Posterior vena cava (tissue), 2 donors: ENCODE data around the gene MRTFA. TPM values are rescaled to one million over a fixed set of nuclear protein-coding genes. Genes with fewer than 3 reads are reported as not detected.
"Not testable (repeated sequence)": the region's sequence is repeated elsewhere in the genome, so short reads cannot be mapped to it uniquely, and the experiment has no call there.

ENCODE experiments used
- DNase-seq: peaks from one replicate; pipeline ENCODE4 v3.0.0-alpha.2; 2020; ENCODE audit warnings: low spot score
- intact Hi-C, 2 donors: fragments of 100-400 bp; cut with DNase I; formaldehyde crosslinking; loops; one replicate each; pipeline versions ENCODE4 v1.14.1 to v1.14.2; 2022 to 2023
- long read RNA-seq, 2 donors: library from polyadenylated mRNA; unstranded; transcript quantifications; one replicate each; pipeline ENCODE4 v2.0.0, GENCODE V29; 2020 to 2021
- total RNA-seq, 2 donors: library from RNA; stranded (reverse); fragmentation: NEBNext Ultra II Directional; extraction: Animal tissue kit (Norgen Biotek cat#: 25700); gene quantifications; one replicate each; pipeline ENCODE4 v1.2.1, GENCODE V29; 2021
- donor health status: DM: yes; HTN: yes; CAD: no.
- donor health status: DM: yes; HTN: yes; CAD: no.

The MRTFA gene
- 10 to 100 TPM; 72.8 to 76.5 TPM for total RNA-seq
- long read RNA-seq, donor 1, full-length matches to known transcripts = 2 of 15 reads
- long read RNA-seq, donor 1, partial matches to known transcripts = 2 of 15 reads
- long read RNA-seq, donor 1, other reads (novel, unspliced or antisense) = 11 of 15 reads
- long read RNA-seq, donor 2, partial matches to known transcripts = 5 of 8 reads
- long read RNA-seq, donor 2, other reads (novel, unspliced or antisense) = 3 of 8 reads

DNA sequence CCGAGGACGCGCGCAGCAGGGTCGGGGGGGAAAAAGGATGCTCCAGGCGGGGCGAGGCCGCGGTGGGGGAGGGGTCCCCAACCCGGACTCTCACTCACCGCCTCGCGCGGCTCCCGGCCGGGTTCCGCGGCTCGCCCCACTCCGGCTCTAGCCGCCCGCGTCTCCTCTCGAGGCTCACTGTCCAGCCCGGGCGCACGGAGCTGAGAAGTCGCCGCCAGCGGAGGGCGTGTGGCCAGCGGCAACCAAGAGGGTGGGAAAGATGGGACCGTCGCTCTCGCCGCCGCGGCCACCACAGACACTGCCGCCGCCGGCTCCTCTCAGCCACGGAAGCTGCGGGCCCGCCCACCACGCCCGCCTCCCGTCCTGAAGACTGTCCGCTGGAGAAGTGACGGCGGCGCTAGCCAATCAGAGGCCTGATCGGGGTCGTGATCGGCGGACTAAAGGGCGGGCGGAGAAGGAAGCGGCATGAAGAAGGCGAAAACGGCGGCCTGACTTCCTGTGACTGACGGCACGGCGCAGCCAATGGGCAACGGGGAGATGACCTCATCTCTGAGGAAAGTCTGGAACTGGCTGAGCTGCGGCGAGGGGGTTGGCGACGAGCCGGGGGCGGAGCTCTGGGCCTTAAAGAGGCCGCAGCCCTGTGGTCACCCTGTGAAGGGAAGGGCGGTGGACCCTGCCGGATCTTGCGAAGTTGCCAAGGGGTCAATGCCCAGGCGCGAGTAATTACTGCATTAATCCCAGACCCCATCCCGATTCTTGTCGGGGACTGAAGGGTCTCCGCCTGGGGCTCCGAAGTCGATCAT lies at the start of gene MRTFA:
TSS of gene MRTFA (minus strand) at position 340 of the 803 bp plus-strand sequence.
- DNase-seq = peak; percentile 100
- intact Hi-C loops = loop anchor here in 1 of 2 donors (5.0 kb wide), 1 partner anchor 104 kb away; no protein-coding TSS in a partner anchor

DNA sequence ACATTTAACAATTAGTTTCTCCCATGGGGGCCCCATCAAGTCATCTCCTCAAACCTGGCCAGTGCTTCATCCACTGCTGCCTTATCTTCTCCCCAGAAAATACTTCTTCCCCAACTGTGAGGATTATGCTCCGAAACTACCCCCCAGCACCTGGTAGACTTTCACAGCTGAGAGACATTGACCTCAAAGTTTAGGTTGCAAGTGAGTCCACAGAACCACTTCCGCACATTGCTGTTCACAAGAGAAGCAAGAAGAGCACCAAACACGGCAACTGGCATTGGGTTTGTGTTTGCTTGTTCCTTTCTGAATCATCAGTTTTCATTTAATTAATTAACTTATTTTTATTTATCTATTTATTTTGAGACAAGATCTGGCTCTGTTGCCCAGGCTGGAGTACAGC lies 48.9 kb upstream of the MRTFA start:
- intact Hi-C loops = no loop called here
- no peak for DNase-seq

DNA sequence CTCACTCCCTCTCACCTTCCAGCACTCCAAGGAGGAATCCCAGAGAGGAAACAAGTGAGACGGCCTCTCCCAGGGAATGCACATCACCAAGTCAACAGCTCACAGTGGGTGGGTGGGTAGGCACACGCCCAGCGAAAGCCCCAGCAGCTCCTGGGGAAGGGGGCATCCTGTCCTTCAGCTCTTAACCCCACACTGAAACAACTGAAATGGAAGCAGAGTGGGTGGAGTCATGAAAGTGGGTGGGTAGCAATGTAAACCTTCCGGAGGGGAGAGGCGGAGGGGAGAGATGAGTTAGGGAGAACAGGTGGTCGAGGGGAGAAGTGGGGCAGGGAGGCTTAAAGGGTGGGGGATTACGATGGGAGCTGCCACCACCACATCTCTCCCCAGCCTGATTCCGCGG lies 48.2 kb upstream of the MRTFA start:
- intact Hi-C loops = loop anchor here (5.0 kb wide), 1 partner anchor 73 kb away; no protein-coding TSS in a partner anchor
- DNase-seq = no peak

DNA sequence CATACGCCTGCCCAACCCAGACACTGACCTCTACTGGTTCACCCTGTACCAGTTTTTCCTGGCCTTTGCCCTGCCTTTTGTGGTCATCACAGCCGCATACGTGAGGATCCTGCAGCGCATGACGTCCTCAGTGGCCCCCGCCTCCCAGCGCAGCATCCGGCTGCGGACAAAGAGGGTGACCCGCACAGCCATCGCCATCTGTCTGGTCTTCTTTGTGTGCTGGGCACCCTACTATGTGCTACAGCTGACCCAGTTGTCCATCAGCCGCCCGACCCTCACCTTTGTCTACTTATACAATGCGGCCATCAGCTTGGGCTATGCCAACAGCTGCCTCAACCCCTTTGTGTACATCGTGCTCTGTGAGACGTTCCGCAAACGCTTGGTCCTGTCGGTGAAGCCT lies 44.9 kb upstream of the MRTFA start:
- intact Hi-C loops = loop anchor here (5.0 kb wide), 1 partner anchor 76 kb away; no protein-coding TSS in a partner anchor
- no peak for DNase-seq

DNA sequence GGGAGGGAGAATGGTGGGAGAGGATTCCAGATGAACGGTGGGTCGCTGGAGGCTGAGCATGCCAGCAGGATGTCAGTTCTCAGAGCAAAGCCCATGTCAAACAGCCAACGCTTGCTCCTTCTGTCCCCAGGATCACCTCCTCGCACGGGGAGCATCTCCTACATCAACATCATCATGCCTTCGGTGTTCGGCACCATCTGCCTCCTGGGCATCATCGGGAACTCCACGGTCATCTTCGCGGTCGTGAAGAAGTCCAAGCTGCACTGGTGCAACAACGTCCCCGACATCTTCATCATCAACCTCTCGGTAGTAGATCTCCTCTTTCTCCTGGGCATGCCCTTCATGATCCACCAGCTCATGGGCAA lies 44.3 kb upstream of the MRTFA start:
- no peak for DNase-seq
- intact Hi-C loops = loop anchor here (5.0 kb wide), 1 partner anchor 76 kb away; no protein-coding TSS in a partner anchor

DNA sequence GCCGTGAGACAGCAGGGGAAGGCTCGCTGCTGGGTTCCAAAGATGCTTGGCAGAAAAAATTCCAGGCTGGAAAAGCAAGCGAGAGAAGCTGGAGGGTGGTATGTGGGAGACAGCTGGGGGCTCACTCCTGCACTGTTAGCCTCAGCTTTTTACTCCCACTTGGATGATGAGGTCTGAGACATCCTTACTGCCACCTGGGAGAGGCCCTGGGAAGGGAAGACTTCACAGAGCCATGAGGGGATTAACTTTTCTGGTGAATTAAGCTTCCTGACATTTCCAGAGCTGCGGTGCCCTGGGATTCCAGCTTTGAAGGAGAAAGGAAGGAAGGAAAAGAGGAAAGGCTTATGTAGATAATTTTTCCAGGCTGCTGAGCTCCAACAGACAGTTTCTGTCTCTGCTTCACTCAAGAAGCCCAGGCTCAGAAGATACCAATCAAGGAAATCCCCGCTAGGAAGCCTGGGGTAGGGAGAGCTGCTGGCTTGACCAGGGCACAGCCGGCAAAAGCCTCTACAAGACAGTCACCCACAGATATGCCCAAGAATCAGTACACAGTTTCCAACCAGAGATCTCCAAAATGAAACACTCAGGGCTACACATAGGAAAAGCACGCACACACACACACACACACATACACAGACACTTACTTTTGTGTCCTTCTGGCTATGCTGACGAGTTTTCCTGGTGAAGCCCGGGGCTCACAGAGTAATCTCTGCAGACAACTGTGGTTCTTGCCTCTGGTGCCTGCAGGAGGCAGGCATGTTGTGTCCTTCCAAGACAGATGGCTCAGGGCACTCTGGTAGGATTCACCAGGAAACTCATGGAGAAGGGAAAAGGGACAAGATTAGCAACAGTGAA lies 43.7 kb upstream of the MRTFA start:
- DNase-seq = no peak
- intact Hi-C loops = loop anchor here (5.0 kb wide), 1 partner anchor 77 kb away; no protein-coding TSS in a partner anchor

DNA sequence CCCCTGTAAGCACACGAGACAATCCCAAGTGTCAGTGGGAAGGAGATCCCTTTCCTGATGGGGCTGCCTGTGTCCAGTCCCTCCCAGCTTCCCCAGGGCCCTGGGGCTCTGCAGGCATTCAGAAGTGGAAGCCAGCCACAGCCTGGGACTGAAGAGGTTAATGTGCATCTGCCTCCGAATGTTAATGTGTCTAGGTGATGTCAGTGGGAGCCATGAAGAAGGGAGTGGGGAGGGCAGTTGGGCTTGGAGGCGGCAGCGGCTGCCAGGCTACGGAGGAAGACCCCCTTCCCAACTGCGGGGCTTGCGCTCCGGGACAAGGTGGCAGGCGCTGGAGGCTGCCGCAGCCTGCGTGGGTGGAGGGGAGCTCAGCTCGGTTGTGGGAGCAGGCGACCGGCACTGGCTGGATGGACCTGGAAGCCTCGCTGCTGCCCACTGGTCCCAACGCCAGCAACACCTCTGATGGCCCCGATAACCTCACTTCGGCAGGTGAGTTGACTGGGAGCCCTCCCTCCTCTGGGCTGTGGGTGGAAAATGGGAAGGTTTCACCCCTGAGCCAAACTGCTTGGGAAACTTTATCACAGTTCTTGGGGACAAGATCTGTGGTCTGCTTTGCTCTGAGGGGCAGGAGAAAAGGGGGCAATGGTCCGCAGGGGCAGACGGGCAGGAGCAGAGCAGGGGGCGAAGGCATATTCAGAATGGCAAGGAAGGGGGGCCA lies 42.9 kb upstream of the MRTFA start, which contains the start of gene MCHR1:
TSS of gene MCHR1 (plus strand) at position 236 of the 715 bp plus-strand sequence. CDS start at position 405, 169 bp downstream.
- intact Hi-C loops = no loop called here

DNA sequence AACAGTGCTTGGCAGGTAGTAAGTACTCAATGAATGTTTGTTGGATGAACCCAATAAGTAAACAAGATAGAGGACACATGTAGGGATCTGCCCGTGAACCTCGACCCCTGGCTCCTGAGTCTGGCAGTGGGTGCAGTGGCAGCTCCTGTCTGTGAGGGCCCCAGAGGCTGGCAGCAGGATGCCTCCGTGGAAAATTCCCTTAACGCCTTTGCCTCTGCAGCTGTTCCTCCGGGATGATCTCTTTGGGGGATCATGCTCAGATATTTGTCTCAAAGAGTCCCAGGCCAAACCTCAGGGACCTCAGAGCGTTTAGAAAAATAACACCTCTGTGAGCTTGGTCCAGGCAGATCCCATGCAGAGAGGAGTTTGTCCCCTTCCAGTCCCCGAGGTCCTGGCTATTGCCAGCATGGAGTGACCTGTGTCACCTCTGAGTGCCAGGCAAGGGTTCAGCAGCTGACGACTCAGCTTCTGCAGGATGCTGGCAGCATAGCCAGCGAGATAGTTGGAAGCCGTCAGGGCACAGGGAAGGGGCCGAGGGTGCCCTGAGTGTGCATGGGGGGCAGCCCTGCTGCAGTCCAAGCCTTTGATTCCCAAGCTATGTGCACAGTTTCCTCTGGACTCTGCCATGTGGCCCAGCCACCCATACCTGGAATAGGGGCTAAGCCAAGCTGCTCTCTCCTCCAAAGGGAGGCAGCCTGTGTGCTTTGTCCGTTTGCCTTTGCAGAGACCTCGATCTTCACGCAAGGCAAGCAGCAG lies 42.2 kb upstream of the MRTFA start:
- intact Hi-C loops = no loop called here
- no peak for DNase-seq

More for the DNA sequence above, 42.9 kb upstream of the MRTFA start, which contains the start of gene MCHR1:
- no peak for DNase-seq

DNA sequence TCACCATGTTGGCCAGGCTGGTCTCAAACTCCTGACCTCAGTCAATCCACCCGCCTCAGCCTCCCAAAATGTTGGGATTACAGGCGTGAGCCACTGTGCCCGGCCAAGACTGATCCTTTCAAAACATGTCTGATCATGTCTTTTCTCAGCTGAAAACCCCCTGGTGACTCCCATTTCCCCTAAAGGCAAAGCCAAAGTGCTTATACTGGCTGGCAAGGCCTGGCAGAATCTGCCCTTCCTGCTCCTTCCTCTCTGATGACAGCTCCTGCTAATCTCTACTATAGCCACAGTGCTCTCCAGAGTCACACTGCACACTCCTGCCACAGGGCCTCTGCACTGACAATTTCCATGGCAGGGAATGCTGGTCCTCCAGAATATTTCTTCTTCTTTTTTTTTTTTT lies 40.1 kb upstream of the MRTFA start:
- intact Hi-C loops = no loop called here
- no peak for DNase-seq

DNA sequence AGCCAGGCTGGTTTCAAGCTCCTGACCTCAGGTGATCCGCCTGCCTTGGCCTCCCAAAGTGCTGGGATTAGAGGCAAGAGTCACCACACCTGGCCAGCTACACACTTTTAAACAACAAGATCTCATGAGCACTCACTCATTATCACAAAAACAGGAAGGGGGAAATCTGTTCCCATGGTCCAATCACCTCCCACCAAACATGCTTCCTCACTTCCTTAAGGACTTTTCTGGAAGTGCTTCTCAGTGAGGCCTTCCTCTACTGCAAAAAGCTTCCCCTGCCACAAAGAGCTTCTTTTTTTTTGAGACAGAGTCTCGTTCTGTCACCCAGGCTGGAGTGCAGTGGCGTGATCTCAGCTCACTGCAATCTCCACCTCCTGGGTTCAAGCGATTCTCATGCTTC lies 39.6 kb upstream of the MRTFA start:
- DNase-seq, intact Hi-C loops: not testable (repeated sequence)

DNA sequence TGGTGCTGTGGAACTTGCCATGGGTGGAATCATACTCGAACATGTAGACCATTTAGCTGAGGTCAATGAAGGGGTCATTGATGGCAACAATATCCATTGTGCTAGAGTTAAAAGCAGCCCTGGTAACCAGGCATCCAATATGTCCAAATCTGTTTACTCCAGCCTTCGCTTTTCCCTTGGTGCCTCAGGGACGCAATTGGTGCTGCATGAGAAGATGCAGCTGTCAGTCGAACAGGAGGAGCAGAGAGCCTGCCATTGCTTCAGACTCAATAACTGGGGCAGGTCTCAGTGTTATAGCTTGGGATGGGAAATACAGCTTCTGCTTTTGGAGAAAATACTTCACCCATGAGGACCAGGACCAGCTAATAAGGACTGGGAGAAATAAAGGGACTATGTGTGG lies 37.8 kb upstream of the MRTFA start:
- DNase-seq = no peak
- intact Hi-C loops = no loop called here

DNA sequence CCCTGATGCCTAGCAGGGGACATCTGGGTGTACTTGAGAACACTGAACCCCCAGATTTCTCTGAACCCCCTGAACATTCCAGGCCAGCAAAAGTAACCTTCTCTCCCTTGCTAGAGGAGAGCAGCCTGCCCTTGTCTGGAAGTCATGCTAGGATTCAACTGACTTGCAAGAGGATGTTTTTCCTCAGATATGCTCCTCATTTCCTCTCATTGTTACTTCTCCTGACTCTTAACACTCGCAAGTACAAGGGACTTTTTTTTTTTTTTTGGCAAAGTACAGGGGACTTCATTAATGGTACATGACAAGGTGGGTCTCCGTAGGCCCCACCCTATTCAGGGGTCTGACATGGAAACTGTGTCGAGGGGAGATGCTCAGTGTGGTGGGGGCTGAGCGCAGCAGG lies 36.5 kb upstream of the MRTFA start:
- DNase-seq = no peak
- intact Hi-C loops = no loop called here

DNA sequence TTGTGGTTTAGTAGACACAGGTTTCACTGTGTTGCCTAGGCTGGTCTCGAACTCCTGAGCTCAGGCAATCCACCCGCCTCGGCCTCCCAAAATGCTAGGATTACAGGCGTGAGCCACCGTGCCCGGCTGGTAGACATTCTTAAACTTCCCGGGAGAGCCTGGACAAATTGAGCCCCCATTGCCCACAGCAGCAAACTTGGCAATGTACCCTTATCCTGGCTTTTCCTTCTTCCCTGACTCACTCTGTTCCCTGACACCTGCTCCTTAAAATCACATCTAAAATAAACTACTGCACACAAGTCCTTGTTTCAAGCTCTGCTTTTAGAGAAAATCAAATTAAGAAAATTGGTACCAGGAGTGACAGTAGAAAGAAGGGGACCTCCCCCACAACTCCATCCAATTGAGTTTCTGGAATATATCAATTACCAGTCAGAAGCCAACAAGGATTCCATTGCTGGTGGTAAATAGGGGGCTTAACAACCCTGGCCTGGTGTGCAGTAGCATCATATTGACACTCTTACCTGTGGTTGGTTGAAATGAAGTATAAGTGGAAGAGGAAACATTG lies 35.4 kb upstream of the MRTFA start:
- no peak for DNase-seq
- intact Hi-C loops = no loop called here

DNA sequence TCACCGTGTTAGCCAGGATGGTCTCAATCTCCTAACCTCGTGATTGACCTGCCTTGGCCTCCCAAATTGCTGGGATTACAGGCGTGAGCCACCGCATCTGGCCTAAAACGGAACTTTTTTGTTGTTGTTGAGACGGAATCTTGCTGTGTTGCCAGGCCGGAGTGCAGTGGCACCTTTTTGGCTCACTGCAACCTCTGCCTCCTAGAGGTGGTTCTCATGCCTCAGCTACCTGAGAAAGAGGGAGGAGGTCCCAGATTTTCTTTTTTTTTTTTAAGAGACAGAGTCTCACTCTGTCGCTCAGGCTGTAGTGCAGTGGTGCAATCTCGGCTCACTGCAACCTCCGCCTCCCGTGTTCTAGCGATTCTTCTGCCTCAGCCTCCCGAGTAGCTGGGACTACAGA lies 34.9 kb upstream of the MRTFA start:
- no peak for DNase-seq
- intact Hi-C loops = no loop called here

DNA sequence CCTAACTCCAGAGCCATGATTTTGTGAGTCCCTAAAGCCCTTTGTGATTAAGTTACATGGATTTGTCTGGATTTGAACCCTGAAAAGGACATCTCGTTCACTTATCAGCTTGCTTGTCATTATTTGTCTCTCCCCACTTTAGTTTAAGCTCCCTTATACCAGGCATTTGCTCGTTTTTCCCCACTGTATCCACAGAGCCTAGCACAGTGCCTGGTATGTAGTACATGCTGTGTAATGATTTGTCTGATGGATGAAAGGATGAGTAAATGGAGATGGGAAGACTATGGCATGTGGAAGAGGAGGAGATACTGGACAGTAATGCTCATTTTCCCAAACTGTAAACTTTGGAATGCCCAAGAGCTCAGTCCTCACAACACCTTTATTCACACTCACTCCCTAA lies 33.5 kb upstream of the MRTFA start:
- no peak for DNase-seq
- intact Hi-C loops = no loop called here

DNA sequence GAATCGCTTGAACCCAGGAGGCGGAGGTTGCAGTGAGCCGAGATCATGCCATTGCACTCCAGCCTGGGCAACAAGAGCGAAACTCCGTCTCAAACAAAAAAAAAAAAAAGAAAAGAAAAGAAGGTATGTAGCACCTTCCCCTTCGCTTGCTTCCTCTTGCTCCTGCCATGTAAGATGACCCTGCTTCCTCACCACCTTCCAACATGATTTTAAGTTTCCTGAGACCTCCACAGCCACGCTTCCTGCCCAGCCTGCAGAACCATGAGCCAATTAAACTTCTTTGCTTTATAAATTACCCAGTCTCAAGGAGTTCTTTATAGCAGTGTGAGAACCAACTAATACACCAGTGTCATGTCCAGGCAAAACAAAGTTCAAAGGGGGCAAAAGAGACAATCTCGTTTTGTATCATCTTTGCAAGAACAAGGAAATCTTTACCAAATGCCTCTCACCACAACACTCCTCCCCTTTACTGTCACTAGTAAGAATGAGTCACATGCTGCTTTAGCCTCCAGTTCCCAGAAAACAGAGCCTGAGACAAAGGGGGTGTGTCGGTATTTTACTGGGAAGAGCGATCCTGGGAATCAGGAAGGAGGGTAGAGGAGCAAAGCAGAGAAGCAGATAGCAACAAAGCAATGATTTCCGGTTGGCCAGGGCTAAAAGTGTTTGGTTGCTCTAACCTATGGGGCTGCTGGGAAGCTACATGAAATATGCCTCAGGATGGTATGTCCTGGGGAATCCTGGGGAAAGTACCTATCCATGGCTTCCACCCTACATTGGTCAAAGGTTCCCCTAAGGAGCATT lies 32.3 kb upstream of the MRTFA start:
- intact Hi-C loops = loop anchor here in 1 of 2 donors (5.0 kb wide), 1 partner anchor 133 kb away; no protein-coding TSS in a partner anchor
- DNase-seq = no peak
